HG02840 (cell line): ENCODE measurements around the gene BEND4.

Source experiments
- ATAC-seq: cut with Tn5 transposase; IDR thresholded peaks from one replicate; pipeline ENCODE4 v1.9.1; 2021; ENCODE audit warnings: mild to moderate bottlenecking, moderate library complexity, moderate number of reproducible peaks; ENCODE audit not compliant: unreplicated experiment, low FRiP score

The BEND4 gene

DNA sequence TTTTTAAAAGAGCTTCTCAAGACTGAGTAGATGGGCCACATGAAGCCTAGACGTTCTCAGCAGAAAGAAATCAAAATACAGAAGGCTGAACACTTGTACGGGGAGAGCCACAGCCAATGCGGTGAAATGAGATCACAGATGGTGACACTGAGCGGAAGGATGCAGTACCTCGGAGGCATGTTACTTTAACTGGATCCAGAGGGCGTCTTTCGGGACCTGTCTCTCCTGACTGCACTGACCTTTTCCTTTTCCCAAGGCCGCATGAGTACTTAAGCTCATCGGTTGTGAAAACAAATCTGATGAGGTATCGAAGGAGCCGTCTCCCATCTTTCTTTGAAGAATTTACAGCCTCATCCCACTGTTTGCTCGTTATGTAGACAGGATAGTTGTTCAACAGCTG, 32.6 kb downstream of the BEND4 start:
- ATAC-seq: no peak

DNA sequence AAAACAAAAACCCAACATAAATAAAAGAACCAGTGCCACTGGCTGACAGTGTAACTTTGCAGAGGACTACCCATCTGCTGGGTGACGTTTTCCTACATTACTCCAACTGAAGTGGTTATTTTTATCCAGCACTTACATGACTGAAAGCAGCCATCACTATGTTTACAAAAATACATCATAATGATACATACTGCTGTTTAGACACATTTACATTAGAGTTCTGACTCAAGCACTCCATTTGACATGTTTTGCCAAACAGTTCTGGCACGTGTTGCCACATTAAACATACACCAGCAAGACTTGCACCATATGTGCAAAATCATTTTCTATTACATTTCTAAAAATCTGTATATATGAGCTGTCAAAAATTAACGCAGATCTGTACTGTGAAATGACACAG, 39.6 kb downstream of the BEND4 start:
- ATAC-seq: no peak

DNA sequence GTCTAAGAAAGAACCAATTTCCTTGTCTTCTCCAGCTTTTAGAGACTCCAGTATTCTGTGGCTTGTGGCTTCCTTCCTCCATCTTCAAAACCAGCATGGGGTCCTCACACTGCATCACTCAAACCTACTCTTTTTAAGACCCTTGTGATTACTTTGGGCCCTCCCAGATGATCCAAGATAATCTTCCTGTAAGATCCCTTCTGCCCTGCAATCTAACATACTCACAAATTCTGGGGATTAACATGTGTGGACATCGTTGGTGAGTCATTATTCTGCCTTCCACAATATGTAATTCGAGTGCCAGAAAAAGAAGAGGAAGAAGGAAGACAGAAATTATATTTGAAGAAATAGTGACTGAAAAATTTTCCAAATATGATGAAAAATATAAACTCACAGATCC, 47.9 kb downstream of the BEND4 start:
- no peak for ATAC-seq

DNA sequence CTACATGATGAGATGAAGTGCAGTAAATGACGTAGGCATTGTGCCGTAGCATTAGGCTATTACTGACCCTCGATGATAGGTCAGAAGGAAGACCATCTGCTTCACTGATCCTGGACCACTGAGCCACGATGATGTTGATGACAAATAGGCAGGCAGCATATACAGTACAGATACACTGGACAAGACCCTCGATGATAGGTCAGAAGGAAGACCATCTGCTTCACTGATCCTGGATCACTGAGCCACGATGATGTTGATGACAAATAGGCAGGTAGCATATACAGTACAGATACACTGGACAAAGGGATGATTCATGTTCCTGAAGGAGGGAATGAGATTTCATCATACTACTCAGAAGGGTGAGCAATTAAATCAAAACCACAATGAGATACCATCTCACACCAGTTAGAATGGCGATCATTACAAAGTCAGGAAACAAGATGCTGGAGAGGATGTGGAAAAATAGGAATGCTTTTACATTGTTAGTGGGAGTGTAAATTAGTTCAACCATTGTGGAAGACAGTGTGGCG, 50.9 kb downstream of the BEND4 start:
- no peak for ATAC-seq

DNA sequence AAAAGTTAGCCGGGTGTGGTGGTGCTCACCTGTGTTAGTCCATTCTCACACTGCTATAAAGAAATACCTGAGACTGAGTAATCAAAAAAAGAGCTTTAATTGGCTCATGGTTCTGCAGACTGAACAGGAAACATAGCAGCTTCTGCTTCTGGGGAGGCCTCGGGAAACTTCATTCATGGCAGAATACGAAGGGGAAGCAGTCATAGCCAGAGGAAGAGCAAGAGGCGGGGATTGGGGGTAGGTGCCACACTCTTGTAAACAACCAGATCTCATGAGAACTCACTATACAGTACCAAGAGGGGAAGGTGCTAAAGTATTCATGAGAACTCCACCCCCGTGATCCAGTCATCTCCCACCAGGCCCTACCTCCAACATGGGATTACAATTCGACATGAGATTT, 64.1 kb downstream of the BEND4 start:
- no peak for ATAC-seq

DNA sequence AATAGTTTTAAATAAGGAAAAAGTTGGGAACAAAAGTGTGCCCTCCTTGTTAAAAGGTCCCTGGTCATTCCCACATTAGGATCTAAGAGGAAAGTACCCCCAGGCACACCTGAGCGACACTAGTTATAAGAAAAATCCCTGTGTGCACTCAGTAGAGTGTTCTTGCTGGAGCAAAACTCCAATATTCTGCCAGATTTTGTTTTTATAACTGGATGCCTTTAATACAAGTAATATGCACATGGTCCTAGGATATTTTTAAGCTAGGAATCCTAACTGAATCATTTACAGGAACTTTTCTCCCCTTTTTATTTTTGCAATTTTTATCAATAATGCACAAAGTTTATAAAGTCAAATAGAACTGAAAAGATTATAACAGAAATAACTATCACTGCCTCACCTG, 68.6 kb downstream of the BEND4 start:
- ATAC-seq: no peak

DNA sequence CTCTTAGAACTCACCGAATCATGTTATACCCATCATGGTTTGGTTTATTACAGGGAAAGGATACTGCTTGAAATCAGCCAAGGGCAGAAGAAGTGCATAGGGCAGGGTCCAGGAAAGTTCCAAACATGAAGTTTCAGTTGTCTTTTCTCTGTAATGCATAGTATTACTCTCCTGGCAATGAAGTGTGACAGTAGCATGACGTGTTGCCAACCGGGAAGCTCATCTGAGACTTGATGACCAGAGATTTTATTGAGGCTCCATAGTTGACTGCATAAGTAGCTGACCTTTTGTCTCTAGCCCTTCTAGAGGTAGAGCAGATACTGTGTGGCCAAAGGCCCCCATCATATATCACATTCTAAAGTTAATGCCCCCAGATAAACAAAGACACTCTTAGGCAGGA, 72.1 kb downstream of the BEND4 start:
- ATAC-seq: no peak

DNA sequence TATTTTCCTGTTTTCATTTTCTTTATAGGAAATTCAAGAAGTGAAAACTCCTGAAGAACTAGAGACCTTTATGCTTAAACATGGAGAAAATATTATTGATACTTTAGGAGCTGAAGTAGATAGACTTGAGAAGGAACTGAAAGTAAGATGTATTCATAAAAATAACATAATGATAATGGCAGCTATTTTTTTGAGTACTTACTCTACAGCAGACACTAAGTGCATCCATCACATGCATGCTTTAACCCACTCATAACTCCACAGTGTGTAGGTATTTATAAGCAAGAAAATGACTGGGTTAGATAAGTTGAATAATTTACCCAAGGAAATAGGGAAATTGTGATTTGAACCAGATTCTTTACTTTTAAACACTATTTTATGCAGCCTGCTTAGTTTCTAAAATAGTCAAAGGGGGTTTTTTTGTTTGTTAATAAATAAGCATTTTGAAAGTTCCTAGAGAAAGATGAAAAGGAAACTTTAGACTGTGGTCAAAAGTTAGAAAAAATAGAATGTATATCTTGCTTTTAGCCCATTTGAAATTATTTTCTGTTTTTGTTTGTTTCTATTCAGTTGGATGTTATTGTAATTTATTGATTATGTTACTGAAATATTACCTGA, 74.2 kb downstream of the BEND4 start:
- peak; percentile 93 for ATAC-seq

DNA sequence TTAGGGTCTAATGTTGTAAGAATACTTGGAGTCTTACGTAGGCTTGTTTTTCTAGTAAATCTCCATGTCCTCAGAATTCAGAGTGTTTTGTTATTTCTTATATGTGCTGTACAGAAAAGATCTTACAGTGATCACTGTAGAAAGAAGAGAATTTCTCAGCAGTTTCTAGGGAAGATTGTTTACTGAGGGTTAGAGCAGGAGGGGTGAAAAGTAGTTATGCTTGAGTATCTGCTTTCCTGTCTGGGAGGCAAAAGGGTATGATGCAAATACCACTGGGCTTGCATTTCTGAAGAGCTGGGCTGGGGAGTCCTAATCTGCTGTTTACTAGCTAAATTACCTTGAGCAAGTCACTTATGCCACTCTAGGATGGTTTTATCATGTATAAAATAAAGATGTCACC, 78.2 kb downstream of the BEND4 start:
- no peak for ATAC-seq

DNA sequence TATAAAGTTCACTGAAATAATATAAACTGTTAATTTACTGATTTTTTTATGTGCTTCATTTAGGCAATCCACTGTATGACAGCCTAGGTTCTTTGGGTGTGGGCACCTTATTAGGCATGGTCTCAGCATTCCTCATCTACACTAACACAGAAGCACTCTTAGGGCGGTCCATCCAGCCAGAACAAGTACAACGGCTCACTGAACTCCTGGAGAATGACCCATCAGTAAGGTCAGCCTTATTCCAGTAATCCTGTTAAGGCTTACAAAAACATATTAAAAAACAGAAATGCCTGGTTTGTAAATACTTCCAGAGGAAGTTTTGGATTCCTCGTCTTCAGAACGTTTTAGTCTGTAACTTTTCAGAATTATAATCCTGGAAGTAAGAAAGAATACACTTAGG, 82.0 kb downstream of the BEND4 start:
- no peak for ATAC-seq

DNA sequence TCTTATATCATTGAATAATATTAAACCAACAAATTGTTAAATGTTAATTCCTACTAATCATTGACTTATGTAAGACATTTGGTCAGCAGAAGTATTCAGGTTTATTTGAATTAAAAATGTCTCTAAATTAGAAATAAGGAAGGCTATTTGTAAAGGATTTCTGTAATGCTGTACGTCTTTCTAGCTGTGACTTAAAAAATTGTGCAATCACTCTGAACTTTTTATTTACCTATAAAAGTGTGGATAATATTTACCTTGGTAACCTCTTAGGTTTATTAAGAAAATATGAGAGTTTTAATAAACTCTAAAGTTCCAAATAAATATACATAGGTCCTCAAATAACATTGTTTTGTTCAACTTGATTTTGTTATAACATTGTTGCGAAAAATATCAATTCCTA, 85.2 kb downstream of the BEND4 start:
- no peak for ATAC-seq

DNA sequence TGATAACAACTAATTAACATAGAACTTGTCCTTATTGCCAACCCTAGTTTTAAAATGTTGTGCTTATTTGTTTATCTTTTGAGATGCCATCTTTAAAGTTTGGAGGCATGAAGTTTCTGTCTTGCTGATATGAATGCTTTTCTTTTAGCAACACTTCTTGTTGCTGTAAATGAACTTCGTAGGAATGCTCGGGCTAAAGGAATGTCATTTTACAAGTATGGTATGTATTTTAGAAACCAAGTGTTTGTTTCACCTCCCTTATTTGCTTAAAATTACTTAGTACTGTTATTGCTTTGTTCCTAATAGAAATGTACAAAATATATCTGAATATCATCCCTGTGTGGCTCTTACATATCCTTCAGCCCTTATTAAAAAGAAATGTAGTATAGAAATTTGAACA, 86.1 kb downstream of the BEND4 start:
- ATAC-seq: no peak
